ENCODE results near the gene LRP1B. TPM values are rescaled to one million over a fixed set of nuclear protein-coding genes. Genes with fewer than 3 reads are reported as not detected.

The LRP1B gene
- total RNA-seq, 2 experiments from 2014 or later, result not detected

GRCh38 chr2:142140434-142140845 lies 9.6 kb upstream of the LRP1B start:
- no peaks in the 10 kb centered on the region for H3K9me3 Mint-ChIP-seq (ENCODE audit: low read depth)
- no peaks in the 10 kb centered on the region for H3K27me3 Mint-ChIP-seq
- H3K4me3 Mint-ChIP-seq, result no peak overlapping the region
- DNase-seq, result no peak
- CTCF ChIA-PET, result interaction anchor here (0.6 to 1.2 kb wide), 3 partner anchors 13 to 1031 kb away, joined by 3 read pairs; no protein-coding TSS in a partner anchor
- intact Hi-C loops (cut with DNase I, micrococcal nuclease), result loop anchor here in 1 of 2 experiments (10.0 kb wide), 1 partner anchor 844 kb away; no protein-coding TSS in a partner anchor
- H3K36me3 Mint-ChIP-seq (ENCODE audit: low read depth), result no peaks in the 10 kb centered on the region
- ATAC-seq, result no peak
- POLR2A ChIA-PET, result no interaction called here
- H3K27ac Mint-ChIP-seq, result no peak overlapping the region
- H3K4me1 Mint-ChIP-seq, result no peaks in the 10 kb centered on the region

DNA sequence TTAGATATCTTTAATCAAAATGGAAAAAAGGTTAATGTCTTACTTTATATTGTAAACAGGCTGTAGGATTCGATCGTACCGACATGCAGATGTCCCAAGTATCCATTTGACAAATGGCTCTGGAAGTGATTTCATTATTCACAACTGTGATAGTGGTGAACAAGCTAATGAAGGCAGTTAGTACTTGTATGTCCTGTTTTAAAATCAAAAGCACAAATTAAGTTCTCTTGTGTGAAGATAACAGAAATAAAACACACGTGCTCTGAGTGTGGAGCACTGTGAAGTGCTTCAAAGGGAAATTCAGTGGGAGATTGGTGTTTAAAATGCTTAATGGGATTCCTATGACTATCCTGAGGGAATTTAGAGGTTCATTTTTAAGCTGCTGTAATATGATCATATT lies 8.6 kb upstream of the LRP1B start:
- intact Hi-C loops (cut with DNase I, micrococcal nuclease), result no loop called here
- no peak overlapping the region for H3K27ac Mint-ChIP-seq

DNA sequence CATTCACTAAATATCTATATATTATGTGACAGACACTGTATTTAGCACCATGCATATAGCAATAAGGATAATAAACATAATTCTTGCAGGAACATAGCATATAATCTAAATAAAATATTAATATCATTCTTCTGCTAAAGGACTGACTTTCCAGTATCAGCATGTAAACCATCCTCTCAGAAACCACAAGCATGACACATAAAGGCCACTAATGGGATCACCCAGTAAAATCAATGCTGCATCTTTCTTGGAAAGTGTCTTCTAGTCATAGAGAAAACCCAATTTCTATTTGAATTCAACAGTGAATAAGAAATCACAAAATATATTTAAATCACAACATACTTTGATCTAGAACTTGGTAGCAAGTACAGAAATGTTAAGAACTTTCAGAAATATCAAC lies 5.8 kb upstream of the LRP1B start:
- no peak for DNase-seq
- ChIA-PET CTCF (no interaction called here), POLR2A (no interaction called here)
- no peaks in the 10 kb centered on the region for H3K9me3 Mint-ChIP-seq (ENCODE audit: low read depth)
- H3K4me3 Mint-ChIP-seq, result no peak overlapping the region
- H3K27me3 Mint-ChIP-seq, result peaks cover 8% of the 10 kb centered on the region
- ATAC-seq, result no peak
- intact Hi-C loops (cut with DNase I, micrococcal nuclease), result no loop called here
- H3K27ac Mint-ChIP-seq, result no peak overlapping the region
- H3K36me3 Mint-ChIP-seq (ENCODE audit: low read depth), result no peaks in the 10 kb centered on the region
- H3K4me1 Mint-ChIP-seq, result no peaks in the 10 kb centered on the region

More for the DNA sequence above, 8.6 kb upstream of the LRP1B start:
- no peak overlapping the region for H3K4me3 Mint-ChIP-seq
- no peak for ATAC-seq
- ChIA-PET POLR2A (no interaction called here), CTCF (interaction anchor here (1.2 to 1.3 kb wide), 2 partner anchors 8 to 17 kb away, joined by 3 to 5 read pairs; partner anchors contain the start of gene LRP1B)
- H3K4me1 Mint-ChIP-seq, result no peaks in the 10 kb centered on the region
- H3K9me3 Mint-ChIP-seq (ENCODE audit: low read depth), result no peaks in the 10 kb centered on the region
- H3K27me3 Mint-ChIP-seq, result no peaks in the 10 kb centered on the region
- H3K36me3 Mint-ChIP-seq (ENCODE audit: low read depth), result no peaks in the 10 kb centered on the region
- DNase-seq, result no peak

- Mint-ChIP-seq H3K27ac (no peak overlapping the region), H3K4me1 (peaks cover 7% of the 10 kb centered on the region), H3K4me3 (no peak overlapping the region), H3K9me3 (ENCODE audit: low read depth) (no peaks in the 10 kb centered on the region), H3K27me3 (peaks cover 23% of the 10 kb centered on the region), H3K36me3 (ENCODE audit: low read depth) (no peaks in the 10 kb centered on the region)
- ChIA-PET POLR2A (no interaction called here), CTCF (interaction anchor here (0.8 kb wide), 1 partner anchor 141 kb away, joined by 3 read pairs; no protein-coding TSS in a partner anchor)
- intact Hi-C loops (cut with DNase I, micrococcal nuclease), result no loop called here
- DNase-seq (no peak), ATAC-seq (no peak)
Measured at GRCh38 chr2:142134911-142135310, 4.1 kb upstream of the LRP1B start.

DNA sequence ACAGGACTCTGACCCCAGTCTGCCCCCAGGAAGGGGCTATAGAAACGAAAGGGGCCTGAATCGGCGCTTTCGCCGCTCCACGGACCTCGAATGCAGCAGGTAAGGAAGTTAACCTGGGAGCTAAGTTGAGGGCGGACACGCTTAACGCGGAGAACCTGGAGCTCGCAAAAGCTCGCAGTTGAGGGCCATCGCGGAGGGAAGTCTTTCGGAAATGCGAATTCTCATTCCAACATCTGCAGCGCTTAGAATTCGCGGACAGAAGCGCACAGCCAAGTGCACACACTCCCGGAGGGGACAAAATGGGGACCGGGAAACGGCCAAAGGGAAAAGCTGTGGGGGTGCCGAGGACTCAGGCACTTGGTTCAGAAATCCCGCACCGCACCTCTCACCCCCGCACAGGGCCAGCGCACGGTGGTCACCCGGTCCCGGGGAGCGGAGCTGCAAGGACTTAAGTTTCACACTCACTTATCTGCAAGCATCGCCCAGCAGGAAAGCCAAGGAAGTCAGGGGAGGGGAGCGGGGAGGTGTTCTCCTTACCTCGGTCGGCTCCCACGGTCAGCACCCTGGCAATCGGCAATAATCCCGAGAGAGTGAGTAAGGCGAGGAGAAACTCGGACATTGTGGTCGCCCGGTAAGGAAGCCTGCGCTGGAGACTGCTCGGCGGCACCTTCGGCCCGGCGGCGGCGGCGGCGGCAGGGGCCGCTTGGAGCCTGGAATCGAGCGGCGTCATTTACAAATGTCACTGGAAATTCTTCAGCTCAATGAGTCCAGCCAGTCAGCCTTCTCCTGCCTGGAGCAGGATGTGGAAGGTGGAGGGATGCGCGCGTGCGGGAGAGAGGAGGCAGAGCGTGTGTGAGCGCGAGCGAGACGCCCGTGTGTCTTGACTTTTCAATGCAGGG lies 456 bp downstream of the LRP1B start:
- no peak overlapping the region for H3K27ac Mint-ChIP-seq
- no peak for ATAC-seq
- H3K27me3 Mint-ChIP-seq, result peaks cover 29% of the 10 kb centered on the region
- H3K4me3 Mint-ChIP-seq, result peak overlapping the region; percentile 2
- H3K36me3 Mint-ChIP-seq (ENCODE audit: low read depth), result no peaks in the 10 kb centered on the region
- POLR2A ChIA-PET, result no interaction called here
- peaks cover 7% of the 10 kb centered on the region for H3K4me1 Mint-ChIP-seq
- peak; percentile 6 for DNase-seq
- CTCF ChIA-PET, result interaction anchor here (0.8 to 0.9 kb wide), 3 partner anchors 9 to 1671 kb away, joined by 3 to 5 read pairs (median 3); no protein-coding TSS in a partner anchor
- intact Hi-C loops (cut with DNase I, micrococcal nuclease), result no loop called here
- no peaks in the 10 kb centered on the region for H3K9me3 Mint-ChIP-seq (ENCODE audit: low read depth)

GRCh38 chr2:142128105-142128504 lies 2.7 kb downstream of the LRP1B start:
- peaks cover 28% of the 10 kb centered on the region for H3K27me3 Mint-ChIP-seq
- no peaks in the 10 kb centered on the region for H3K36me3 Mint-ChIP-seq (ENCODE audit: low read depth)
- ChIA-PET CTCF (interaction anchor here (1.0 kb wide), 1 partner anchor 13 kb away, joined by 3 read pairs; no protein-coding TSS in a partner anchor), POLR2A (no interaction called here)
- no peak overlapping the region for H3K27ac Mint-ChIP-seq
- no peak for DNase-seq
- no peak for ATAC-seq
- intact Hi-C loops (cut with DNase I, micrococcal nuclease), result no loop called here
- no peaks in the 10 kb centered on the region for H3K9me3 Mint-ChIP-seq (ENCODE audit: low read depth)
- H3K4me3 Mint-ChIP-seq, result no peak overlapping the region
- H3K4me1 Mint-ChIP-seq, result peaks cover 7% of the 10 kb centered on the region

- H3K4me3 Mint-ChIP-seq, result no peak overlapping the region
- ChIA-PET CTCF (interaction anchor here (1.0 kb wide), 1 partner anchor 14 kb away, joined by 3 read pairs; no protein-coding TSS in a partner anchor), POLR2A (no interaction called here)
- H3K27me3 Mint-ChIP-seq, result peaks cover 23% of the 10 kb centered on the region
- H3K9me3 Mint-ChIP-seq (ENCODE audit: low read depth), result no peaks in the 10 kb centered on the region
- peaks cover 7% of the 10 kb centered on the region for H3K4me1 Mint-ChIP-seq
- H3K27ac Mint-ChIP-seq, result no peak overlapping the region
- no peaks in the 10 kb centered on the region for H3K36me3 Mint-ChIP-seq (ENCODE audit: low read depth)
- DNase-seq, result no peak
- no peak for ATAC-seq
- intact Hi-C loops (cut with DNase I, micrococcal nuclease), result no loop called here
Measured at GRCh38 chr2:142127248-142127647, 3.6 kb downstream of the LRP1B start.

DNA sequence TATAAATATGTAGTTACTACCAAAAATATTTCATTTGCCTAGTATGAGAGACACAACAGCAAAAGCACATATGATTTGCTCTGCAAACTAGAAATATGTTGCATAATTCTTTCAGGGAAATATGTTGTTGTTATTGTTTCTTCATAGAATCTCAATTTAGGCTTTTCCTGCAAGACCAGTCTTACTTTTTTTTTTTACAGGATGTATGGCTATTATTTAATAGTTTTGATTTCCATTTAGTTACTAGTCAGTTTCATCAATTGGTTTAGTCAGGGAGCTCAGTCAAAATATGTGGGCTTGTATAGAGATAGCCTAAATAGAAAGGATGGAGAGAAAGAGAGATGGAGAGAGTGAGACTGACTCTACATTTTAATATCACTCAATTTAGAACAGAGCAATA lies 6.1 kb downstream of the LRP1B start:
- Mint-ChIP-seq H3K27me3 (peaks cover 3% of the 10 kb centered on the region), H3K9me3 (ENCODE audit: low read depth) (no peaks in the 10 kb centered on the region)

GRCh38 chr2:142119347-142119746 lies 11.5 kb downstream of the LRP1B start:
- no peak for DNase-seq
- Mint-ChIP-seq H3K36me3 (ENCODE audit: low read depth) (no peaks in the 10 kb centered on the region), H3K4me1 (no peaks in the 10 kb centered on the region), H3K27ac (no peak overlapping the region), H3K27me3 (no peaks in the 10 kb centered on the region), H3K4me3 (no peak overlapping the region), H3K9me3 (ENCODE audit: low read depth) (peaks cover 4% of the 10 kb centered on the region)
- no peak for ATAC-seq
- intact Hi-C loops (cut with DNase I, micrococcal nuclease), result no loop called here
- ChIA-PET POLR2A (no interaction called here), CTCF (interaction anchor here (0.6 kb wide), 1 partner anchor 782 kb away, joined by 3 read pairs; no protein-coding TSS in a partner anchor)

More for the DNA sequence above, 6.1 kb downstream of the LRP1B start:
- H3K4me1 Mint-ChIP-seq, result no peaks in the 10 kb centered on the region
- ATAC-seq (no peak), DNase-seq (no peak)
- no peak overlapping the region for H3K27ac Mint-ChIP-seq
- ChIA-PET CTCF (no interaction called here), POLR2A (no interaction called here)
- no peaks in the 10 kb centered on the region for H3K36me3 Mint-ChIP-seq (ENCODE audit: low read depth)
- intact Hi-C loops (cut with DNase I, micrococcal nuclease), result no loop called here
- H3K4me3 Mint-ChIP-seq, result no peak overlapping the region

- H3K36me3 Mint-ChIP-seq (ENCODE audit: low read depth), result no peaks in the 10 kb centered on the region
- no peak overlapping the region for H3K27ac Mint-ChIP-seq
- H3K4me3 Mint-ChIP-seq, result no peak overlapping the region
- no peak for DNase-seq
- H3K27me3 Mint-ChIP-seq, result no peaks in the 10 kb centered on the region
- ChIA-PET POLR2A (no interaction called here), CTCF (interaction anchor here (0.7 kb wide), 1 partner anchor 233 kb away, joined by 3 read pairs; no protein-coding TSS in a partner anchor)
- intact Hi-C loops (cut with DNase I, micrococcal nuclease), result no loop called here
- ATAC-seq, result no peak
- H3K9me3 Mint-ChIP-seq (ENCODE audit: low read depth), result peaks cover 4% of the 10 kb centered on the region
- H3K4me1 Mint-ChIP-seq, result no peaks in the 10 kb centered on the region
Measured at GRCh38 chr2:142112757-142113221, 18.0 kb downstream of the LRP1B start.

GRCh38 chr2:142104134-142104758 lies 26.6 kb downstream of the LRP1B start:
- DNase-seq, result no peak
- POLR2A ChIA-PET, result no interaction called here
- intact Hi-C loops (cut with DNase I, micrococcal nuclease), result no loop called here

More at GRCh38 chr2:142104134-142104758, 26.6 kb downstream of the LRP1B start:
- Mint-ChIP-seq H3K4me1 (no peaks in the 10 kb centered on the region), H3K9me3 (ENCODE audit: low read depth) (no peaks in the 10 kb centered on the region), H3K27me3 (no peaks in the 10 kb centered on the region), H3K27ac (no peak overlapping the region), H3K4me3 (no peak overlapping the region), H3K36me3 (ENCODE audit: low read depth) (no peaks in the 10 kb centered on the region)
- ATAC-seq, result no peak
- CTCF ChIA-PET, result no interaction called here
